H9 (cell line): ENCODE measurements around the gene PLB1. TPM values are rescaled to one million over a fixed set of nuclear protein-coding genes. Genes with fewer than 3 reads are reported as not detected.

Experiments
- DNase-seq: peaks from one replicate; pipeline ENCODE4 v3.0.0-alpha.2; 2017
- H2AFZ ChIP-seq: one replicate; pipeline ENCODE4 v1.6.1; 2013; ENCODE audit warnings: mild to moderate bottlenecking, low read length, control low read depth, moderate library complexity
- H2AK5ac ChIP-seq: 2 replicates; pipeline ENCODE4 v1.6.1; 2013; ENCODE audit warnings: low read length, control low read depth, mixed read lengths; ENCODE audit not compliant: insufficient read length
- H2BK120ac ChIP-seq: one replicate; pipeline ENCODE4 v1.6.1; 2013; ENCODE audit warnings: low read depth, mild to moderate bottlenecking, low read length, control low read depth, inconsistent platforms; ENCODE audit not compliant: poor library complexity, severe bottlenecking
- H2BK12ac ChIP-seq: 2 replicates; pipeline ENCODE4 v1.6.1; 2013; ENCODE audit warnings: low read length, control low read depth, mixed read lengths, low read depth; ENCODE audit not compliant: insufficient read length
- H2BK15ac ChIP-seq: 2 replicates; pipeline ENCODE4 v1.6.1; 2013; ENCODE audit warnings: low read depth, low read length, control low read depth
- H2BK20ac ChIP-seq: one replicate; pipeline ENCODE4 v1.6.1; 2013; ENCODE audit warnings: low read depth, mild to moderate bottlenecking, low read length, control low read depth, inconsistent platforms; ENCODE audit not compliant: poor library complexity, severe bottlenecking
- H2BK5ac ChIP-seq: 2 replicates; pipeline ENCODE4 v1.6.1; 2013; ENCODE audit warnings: low read length, control low read depth, mixed read lengths; ENCODE audit not compliant: insufficient read length
- H3K14ac ChIP-seq: 2 replicates; pipeline ENCODE4 v1.6.1; 2013; ENCODE audit warnings: low read length, control low read depth; ENCODE audit not compliant: insufficient read depth
- H3K18ac ChIP-seq: 2 replicates; pipeline ENCODE4 v1.6.1; 2013; ENCODE audit warnings: low read depth, mild to moderate bottlenecking, mixed read lengths, low read length, control low read depth; ENCODE audit not compliant: insufficient read length
- H3K23ac ChIP-seq: 2 replicates; pipeline ENCODE4 v1.6.1; 2013; ENCODE audit warnings: low read length, control low read depth, mixed read lengths, low read depth; ENCODE audit not compliant: insufficient read length
- H3K23me2 ChIP-seq: 2 replicates; pipeline ENCODE4 v1.6.1; 2013; ENCODE audit warnings: low read depth, mild to moderate bottlenecking, mixed read lengths, low read length, control low read depth; ENCODE audit not compliant: insufficient read length, poor library complexity, severe bottlenecking
- H3K27ac ChIP-seq: 2 replicates; pipeline ENCODE4 v1.5.1; 2013; ENCODE audit warnings: low read length, control low read depth, mixed read lengths, low read depth; ENCODE audit not compliant: insufficient read length
- H3K27me3 ChIP-seq: 2 replicates; pipeline ENCODE4 v1.6.1; 2013; ENCODE audit warnings: low read length, control low read depth, inconsistent platforms; ENCODE audit not compliant: insufficient read depth
- H3K4ac ChIP-seq: 2 replicates; pipeline ENCODE4 v1.6.1; 2013; ENCODE audit warnings: low read depth, mild to moderate bottlenecking, control low read depth, inconsistent platforms, low read length, moderate library complexity
- H3K4me1 ChIP-seq: 2 replicates; pipeline ENCODE4 v1.6.1; 2013; ENCODE audit warnings: low read length, control low read depth, inconsistent platforms; ENCODE audit not compliant: insufficient read depth
- H3K4me2 ChIP-seq: 2 replicates; pipeline ENCODE4 v1.6.1; 2013; ENCODE audit warnings: low read length, control low read depth, mixed read lengths; ENCODE audit not compliant: insufficient read length, insufficient read depth
- H3K56ac ChIP-seq: 2 replicates; pipeline ENCODE4 v1.6.1; 2013; ENCODE audit warnings: low read depth, mild to moderate bottlenecking, mixed read lengths, low read length, control low read depth; ENCODE audit not compliant: insufficient read length
- H3K79me1 ChIP-seq: 2 replicates; pipeline ENCODE4 v1.6.1; 2013; ENCODE audit warnings: low read depth, mild to moderate bottlenecking, moderate library complexity, low read length, control low read depth, inconsistent platforms; ENCODE audit not compliant: insufficient read depth, poor library complexity, severe bottlenecking
- H3K79me2 ChIP-seq: 2 replicates; pipeline ENCODE4 v1.6.1; 2013; ENCODE audit warnings: low read length, control low read depth, inconsistent platforms; ENCODE audit not compliant: insufficient read depth
- H3K9ac ChIP-seq: 2 replicates; pipeline ENCODE4 v1.6.1; 2013; ENCODE audit warnings: low read length, control low read depth, mixed read lengths; ENCODE audit not compliant: insufficient read length; ENCODE audit errors: extremely low read depth
- H3K9me3 ChIP-seq: one replicate; pipeline ENCODE4 v1.6.1; 2013; ENCODE audit warnings: low read depth, low read length, inconsistent platforms; ENCODE audit not compliant: control insufficient read depth
- H3T11ph ChIP-seq: one replicate; pipeline ENCODE4 v1.6.1; 2013; ENCODE audit warnings: mild to moderate bottlenecking, low read length, control low read depth, inconsistent platforms
- H4K20me1 ChIP-seq: one replicate; pipeline ENCODE4 v1.6.1; 2013; ENCODE audit not compliant: control insufficient read depth, insufficient read length, insufficient read depth
- H4K5ac ChIP-seq: 2 replicates; pipeline ENCODE4 v1.6.1; 2013; ENCODE audit warnings: low read depth, mild to moderate bottlenecking, mixed read lengths, low read length, control low read depth; ENCODE audit not compliant: insufficient read length
- H4K8ac ChIP-seq: replicated peaks from 2 replicates; pipeline ENCODE4 v1.6.1; 2013; ENCODE audit warnings: low read length, control low read depth, mixed read lengths, low read depth; ENCODE audit not compliant: insufficient read length
- H4K91ac ChIP-seq: 2 replicates; pipeline ENCODE4 v1.6.1; 2013; ENCODE audit warnings: low read depth, mild to moderate bottlenecking, moderate library complexity, mixed read lengths, low read length, control low read depth; ENCODE audit not compliant: insufficient read length
- H3K27ac Mint-ChIP-seq, 3 experiments: 2 replicates in 2 of 3; 3 replicates in 1 of 3; pipeline ENCODE4 v1.8.0; 2020 to 2021; ENCODE audit warnings: mixed read lengths in 3 of 3, mild to moderate bottlenecking in 1 of 3, moderate library complexity in 1 of 3
- H3K27me3 Mint-ChIP-seq: 2 replicates; pipeline ENCODE4 v1.8.0; 2021; ENCODE audit warnings: low read depth, mild to moderate bottlenecking, moderate library complexity, mixed read lengths
- H3K36me3 Mint-ChIP-seq, 3 experiments: 2 replicates in 2 of 3; 3 replicates in 1 of 3; pipeline ENCODE4 v1.8.0; 2020 to 2021; ENCODE audit warnings: low read depth in 3 of 3, mixed read lengths in 3 of 3; ENCODE audit not compliant: insufficient read depth in 1 of 3
- H3K4me1 Mint-ChIP-seq, 2 experiments: 2 replicates each; pipeline ENCODE4 v1.8.0; 2020; ENCODE audit warnings: mixed read lengths in 2 of 2
- H3K4me3 Mint-ChIP-seq, 2 experiments: 2 replicates in 1 of 2; 3 replicates in 1 of 2; pipeline ENCODE4 v1.8.0; 2020 to 2021; ENCODE audit warnings: mild to moderate bottlenecking in 2 of 2, mixed read lengths in 2 of 2, moderate library complexity in 1 of 2
- H3K9me3 Mint-ChIP-seq, 2 experiments: 2 replicates in 1 of 2; 3 replicates in 1 of 2; pipeline ENCODE4 v1.8.0; 2020; ENCODE audit warnings: mild to moderate bottlenecking in 2 of 2, mixed read lengths in 2 of 2, moderate library complexity in 1 of 2
- WGBS: extraction: QIAGEN DNeasy Blood & Tissue Kit; methylation state at CpG from one replicate; pipeline ENCODE4 v1.1.7; 2013; ENCODE audit warnings: missing lambda C conversion rate, low lambda C conversion rate, mixed read lengths; ENCODE audit not compliant: insufficient read length; ENCODE audit errors: extremely low coverage; 5-methylcytosine and 5-hydroxymethylcytosine counted together
- total RNA-seq: library from RNA; stranded (reverse); gene quantifications from 2 replicates; pipeline ENCODE4 v1.2.1, GENCODE V29; 2021
- TF ChIP-seq, protein P1 (sequence below): fragments of 200-600 bp; sonication (generic); conservative IDR thresholded peaks from 3 replicates; pipeline ENCODE4 v1.8.0; 2021; ENCODE audit warnings: antibody characterized with exemption, mild to moderate bottlenecking

Gene PLB1
- total RNA-seq, 1 experiment from 2014 or later, result not detected

- H3K4me1 Mint-ChIP-seq, result peaks cover 40 to 45% of the 10 kb centered on the region in 2 experiments
- Histone ChIP-seq H3K14ac (no peak overlapping the region), H3K27me3 (no peaks in the 10 kb centered on the region), H2AK5ac (no peak overlapping the region), H3T11ph (no peak overlapping the region), H4K5ac (no peak overlapping the region), H3K9ac (no peak overlapping the region), H3K18ac (peak overlapping the region; percentile 11), H4K8ac (no peak overlapping the region), H3K79me1 (no peaks in the 10 kb centered on the region), H2BK120ac (no peak overlapping the region), H3K4me2 (no peak overlapping the region), H3K9me3 (no peaks in the 10 kb centered on the region), H4K91ac (no peak overlapping the region), H3K56ac (no peak overlapping the region), H3K79me2 (no peaks in the 10 kb centered on the region), H3K23me2 (no peaks in the 10 kb centered on the region), H2BK15ac (no peak overlapping the region), H4K20me1 (no peaks in the 10 kb centered on the region), H3K27ac (no peak overlapping the region), H3K4me1 (peaks cover 10% of the 10 kb centered on the region; the same call in 1 of the 2 replicates), H3K4ac (no peak overlapping the region), H2AFZ (no peak overlapping the region), H2BK5ac (no peak overlapping the region), H2BK12ac (no peak overlapping the region), H2BK20ac (no peak overlapping the region), H3K23ac (no peak overlapping the region)
- no peaks in the 10 kb centered on the region; a peak in 1 of 5 replicates for H3K9me3 Mint-ChIP-seq
- DNase-seq, result no peak
- H3K4me3 Mint-ChIP-seq, result no peak overlapping the region
- WGBS, result no CpG with 5 or more reads among the region's 4 CpGs
- TF ChIP-seq, protein P1, sequence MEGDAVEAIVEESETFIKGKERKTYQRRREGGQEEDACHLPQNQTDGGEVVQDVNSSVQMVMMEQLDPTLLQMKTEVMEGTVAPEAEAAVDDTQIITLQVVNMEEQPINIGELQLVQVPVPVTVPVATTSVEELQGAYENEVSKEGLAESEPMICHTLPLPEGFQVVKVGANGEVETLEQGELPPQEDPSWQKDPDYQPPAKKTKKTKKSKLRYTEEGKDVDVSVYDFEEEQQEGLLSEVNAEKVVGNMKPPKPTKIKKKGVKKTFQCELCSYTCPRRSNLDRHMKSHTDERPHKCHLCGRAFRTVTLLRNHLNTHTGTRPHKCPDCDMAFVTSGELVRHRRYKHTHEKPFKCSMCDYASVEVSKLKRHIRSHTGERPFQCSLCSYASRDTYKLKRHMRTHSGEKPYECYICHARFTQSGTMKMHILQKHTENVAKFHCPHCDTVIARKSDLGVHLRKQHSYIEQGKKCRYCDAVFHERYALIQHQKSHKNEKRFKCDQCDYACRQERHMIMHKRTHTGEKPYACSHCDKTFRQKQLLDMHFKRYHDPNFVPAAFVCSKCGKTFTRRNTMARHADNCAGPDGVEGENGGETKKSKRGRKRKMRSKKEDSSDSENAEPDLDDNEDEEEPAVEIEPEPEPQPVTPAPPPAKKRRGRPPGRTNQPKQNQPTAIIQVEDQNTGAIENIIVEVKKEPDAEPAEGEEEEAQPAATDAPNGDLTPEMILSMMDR, result no peak
- H3K36me3 Mint-ChIP-seq, result no peaks in the 10 kb centered on the region
- H3K27me3 Mint-ChIP-seq, result no peaks in the 10 kb centered on the region
- no peak overlapping the region for H3K27ac Mint-ChIP-seq
Measured at GRCh38 chr2:28620801-28621171, 124.9 kb downstream of the PLB1 start.
